ENCODE measurements around the gene ADSS2. TPM values are rescaled to one million over a fixed set of nuclear protein-coding genes. Genes with fewer than 3 reads are reported as not detected.
A peak's percentile ranks its signal among the peaks of the same experiment; 100 is the strongest.

Gene ADSS2
- total RNA-seq, 2 experiments from 2014 or later = 50.2 to 56.0 TPM

DNA sequence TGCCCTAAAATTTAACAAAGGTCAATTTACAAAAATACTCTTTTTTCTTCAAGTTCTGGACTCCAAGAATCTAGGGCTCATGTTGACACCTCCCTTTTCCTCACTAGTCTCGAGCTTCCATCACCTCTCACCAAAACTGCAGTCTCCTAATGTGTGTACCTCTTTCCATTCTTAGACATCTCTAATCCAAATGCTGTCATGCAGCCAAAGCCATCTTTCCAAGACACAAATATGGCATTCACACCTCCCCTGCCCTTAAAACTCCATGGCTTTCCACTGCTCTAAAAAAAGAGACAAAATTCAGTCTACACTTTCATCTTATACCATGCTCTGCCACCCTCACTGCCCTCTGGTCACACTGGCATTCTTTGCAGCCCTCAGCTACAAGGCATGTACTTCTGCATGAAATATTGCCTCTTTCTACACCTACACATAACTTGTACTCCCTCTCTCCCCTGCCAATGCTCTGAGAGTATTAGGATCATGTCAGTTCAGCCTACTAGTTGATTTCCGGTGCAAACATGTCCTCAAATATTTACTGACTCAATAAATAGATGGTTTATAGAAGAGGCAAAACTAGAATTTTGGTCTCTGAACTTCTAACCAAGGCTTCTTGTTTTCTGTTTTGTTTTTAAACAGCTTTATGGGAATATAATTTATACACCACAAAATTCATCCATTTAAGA lies 26.9 kb downstream of the ADSS2 start:
- TF ChIP-seq, protein P1, sequence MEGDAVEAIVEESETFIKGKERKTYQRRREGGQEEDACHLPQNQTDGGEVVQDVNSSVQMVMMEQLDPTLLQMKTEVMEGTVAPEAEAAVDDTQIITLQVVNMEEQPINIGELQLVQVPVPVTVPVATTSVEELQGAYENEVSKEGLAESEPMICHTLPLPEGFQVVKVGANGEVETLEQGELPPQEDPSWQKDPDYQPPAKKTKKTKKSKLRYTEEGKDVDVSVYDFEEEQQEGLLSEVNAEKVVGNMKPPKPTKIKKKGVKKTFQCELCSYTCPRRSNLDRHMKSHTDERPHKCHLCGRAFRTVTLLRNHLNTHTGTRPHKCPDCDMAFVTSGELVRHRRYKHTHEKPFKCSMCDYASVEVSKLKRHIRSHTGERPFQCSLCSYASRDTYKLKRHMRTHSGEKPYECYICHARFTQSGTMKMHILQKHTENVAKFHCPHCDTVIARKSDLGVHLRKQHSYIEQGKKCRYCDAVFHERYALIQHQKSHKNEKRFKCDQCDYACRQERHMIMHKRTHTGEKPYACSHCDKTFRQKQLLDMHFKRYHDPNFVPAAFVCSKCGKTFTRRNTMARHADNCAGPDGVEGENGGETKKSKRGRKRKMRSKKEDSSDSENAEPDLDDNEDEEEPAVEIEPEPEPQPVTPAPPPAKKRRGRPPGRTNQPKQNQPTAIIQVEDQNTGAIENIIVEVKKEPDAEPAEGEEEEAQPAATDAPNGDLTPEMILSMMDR (IDR thresholded peaks at IDR 0.05) = no peak
- CTCF ChIA-PET = interaction anchor here (1.3 kb wide), 1 partner anchor 11 kb away, joined by 3 read pairs; no protein-coding TSS in a partner anchor
- Mint-ChIP-seq H3K27ac (no peak overlapping the region), H3K27me3 (no peaks in the 10 kb centered on the region), H3K36me3 (ENCODE audit: low read depth) (peaks cover 31% of the 10 kb centered on the region), H3K4me1 (ENCODE audit: low read depth) (peaks cover 8% of the 10 kb centered on the region), H3K9me3 (no peaks in the 10 kb centered on the region), H3K4me3 (no peak overlapping the region)
- POLR2A ChIA-PET = no interaction called here
- DNase-seq (no peak), ATAC-seq (no peak)
- intact Hi-C loops (cut with micrococcal nuclease) = no loop called here

DNA sequence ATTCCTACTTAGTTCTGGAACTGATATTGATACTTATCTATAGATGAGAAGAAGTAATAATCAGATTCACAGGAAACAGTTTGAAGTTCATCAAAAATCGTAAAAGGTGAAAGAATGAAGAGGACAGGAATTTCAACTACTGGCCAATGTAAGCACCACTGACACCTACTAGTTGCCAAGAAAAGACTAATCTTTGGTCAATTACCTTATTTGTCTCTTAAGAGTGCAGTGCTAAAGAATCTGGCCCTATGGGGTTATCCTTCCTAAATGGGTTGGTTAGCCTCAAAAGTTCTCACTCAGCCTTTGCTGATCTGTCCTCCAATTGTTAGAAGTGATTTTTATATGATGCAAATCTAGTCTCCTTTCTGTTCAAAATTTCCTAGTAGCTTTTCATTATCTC lies 29.5 kb downstream of the ADSS2 start:
- POLR2A ChIA-PET = no interaction called here
- Mint-ChIP-seq H3K9me3 (no peaks in the 10 kb centered on the region), H3K36me3 (ENCODE audit: low read depth) (peaks cover 42% of the 10 kb centered on the region), H3K27ac (no peak overlapping the region), H3K4me3 (no peak overlapping the region), H3K4me1 (ENCODE audit: low read depth) (peaks cover 5% of the 10 kb centered on the region), H3K27me3 (no peaks in the 10 kb centered on the region)
- no peak for ATAC-seq
- DNase-seq = no peak
- CTCF ChIA-PET = no interaction called here
- TF ChIP-seq, protein P1 (IDR thresholded peaks at IDR 0.05) = no peak
- intact Hi-C loops (cut with micrococcal nuclease) = no loop called here

DNA sequence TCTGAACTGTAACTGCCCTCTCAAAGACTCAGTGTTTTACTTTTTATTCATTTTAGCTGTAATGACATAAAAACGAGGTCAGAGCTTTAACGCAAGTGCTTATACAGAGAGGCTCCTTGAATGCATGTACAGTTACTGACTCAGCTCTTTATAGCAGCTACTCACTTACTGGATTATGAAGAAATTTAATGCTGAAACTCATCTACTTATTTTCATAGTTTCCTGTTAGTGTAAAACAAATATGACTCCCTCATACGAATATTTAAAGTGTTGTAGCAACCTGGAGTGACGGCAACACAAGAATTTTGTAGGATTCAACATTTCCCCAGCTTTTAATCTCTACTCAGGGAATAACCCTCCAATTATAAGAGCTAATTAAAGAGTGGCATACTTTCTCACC lies 32.7 kb downstream of the ADSS2 start:
- TF ChIP-seq, protein P1 (IDR thresholded peaks at IDR 0.05) = no peak
- peaks cover 2% of the 10 kb centered on the region for H3K4me1 Mint-ChIP-seq (ENCODE audit: low read depth)
- POLR2A ChIA-PET = interaction anchor here (0.5 kb wide), 1 partner anchor 218 kb away, joined by 3 read pairs; no protein-coding TSS in a partner anchor
- H3K27me3 Mint-ChIP-seq = no peaks in the 10 kb centered on the region
- H3K27ac Mint-ChIP-seq = peak overlapping the region; percentile 2
- no peak for ATAC-seq
- CTCF ChIA-PET = no interaction called here
- H3K4me3 Mint-ChIP-seq = no peak overlapping the region
- H3K36me3 Mint-ChIP-seq (ENCODE audit: low read depth) = peaks cover 54% of the 10 kb centered on the region
- no peak for DNase-seq
- intact Hi-C loops (cut with micrococcal nuclease) = no loop called here
- H3K9me3 Mint-ChIP-seq = no peaks in the 10 kb centered on the region

DNA sequence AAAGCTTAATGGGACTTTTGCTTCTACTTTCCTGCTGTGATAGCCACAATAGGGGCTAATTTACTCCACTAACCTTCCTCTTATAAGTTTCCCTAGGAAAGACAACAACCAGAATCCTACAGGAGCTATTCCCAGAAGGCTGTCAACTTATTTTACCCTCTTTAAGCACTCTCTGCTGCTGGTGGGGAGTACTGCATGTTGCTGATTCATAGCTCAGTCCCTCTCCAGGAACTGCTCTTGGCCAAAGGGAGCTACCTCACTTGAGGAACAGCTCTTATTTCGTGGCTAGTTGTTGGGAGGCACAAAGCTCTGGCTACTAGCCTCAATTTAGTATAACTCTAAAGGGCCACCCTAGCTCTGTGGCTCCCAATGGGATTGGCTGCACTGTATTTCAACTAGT lies 37.2 kb downstream of the ADSS2 start:
- Mint-ChIP-seq H3K4me1 (ENCODE audit: low read depth) (peaks cover 4% of the 10 kb centered on the region), H3K27me3 (no peaks in the 10 kb centered on the region), H3K4me3 (no peak overlapping the region), H3K9me3 (no peaks in the 10 kb centered on the region), H3K36me3 (ENCODE audit: low read depth) (peaks cover 78% of the 10 kb centered on the region), H3K27ac (no peak overlapping the region)
- ATAC-seq (no peak), DNase-seq (no peak)
- intact Hi-C loops (cut with micrococcal nuclease) = no loop called here
- ChIA-PET POLR2A (no interaction called here), CTCF (interaction anchor here (1.2 to 1.5 kb wide), 4 partner anchors 11 to 387 kb away, joined by 3 to 4 read pairs (median 3); no protein-coding TSS in a partner anchor)
- TF ChIP-seq, protein P1 (IDR thresholded peaks at IDR 0.05) = no peak

DNA sequence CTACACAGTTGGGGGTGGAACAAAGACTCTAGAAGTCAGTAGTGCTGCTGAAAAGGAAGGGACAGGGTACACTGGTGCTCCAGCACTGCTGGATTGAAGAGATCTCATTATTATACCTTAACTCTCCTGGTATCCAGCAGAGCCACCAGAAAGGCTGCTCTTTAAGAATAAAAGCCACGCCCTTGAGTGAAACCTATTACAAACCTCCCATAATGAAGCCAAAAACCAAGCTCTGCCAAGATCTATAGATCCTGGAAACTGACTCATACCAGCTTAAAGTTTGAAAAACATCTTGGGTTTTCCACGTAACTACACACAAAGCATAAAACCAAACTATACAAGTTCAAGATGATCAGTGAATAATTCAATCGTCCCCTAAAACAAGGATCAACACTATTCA lies 38.0 kb downstream of the ADSS2 start:
- intact Hi-C loops (cut with micrococcal nuclease) = no loop called here
- H3K27ac Mint-ChIP-seq = peak overlapping the region; percentile 64
- H3K36me3 Mint-ChIP-seq (ENCODE audit: low read depth) = peaks cover 82% of the 10 kb centered on the region
- CTCF ChIA-PET = interaction anchor here (1.3 to 1.5 kb wide), 2 partner anchors 12 to 13 kb away, joined by 3 read pairs; no protein-coding TSS in a partner anchor
- H3K9me3 Mint-ChIP-seq = no peaks in the 10 kb centered on the region
- TF ChIP-seq, protein P1 (IDR thresholded peaks at IDR 0.05) = no peak
- H3K4me1 Mint-ChIP-seq (ENCODE audit: low read depth) = peaks cover 4% of the 10 kb centered on the region
- POLR2A ChIA-PET = no interaction called here
- DNase-seq (no peak), ATAC-seq (no peak)
- H3K4me3 Mint-ChIP-seq = no peak overlapping the region
- H3K27me3 Mint-ChIP-seq = no peaks in the 10 kb centered on the region
